ENCODE results near the gene DUOXA2.

DNA sequence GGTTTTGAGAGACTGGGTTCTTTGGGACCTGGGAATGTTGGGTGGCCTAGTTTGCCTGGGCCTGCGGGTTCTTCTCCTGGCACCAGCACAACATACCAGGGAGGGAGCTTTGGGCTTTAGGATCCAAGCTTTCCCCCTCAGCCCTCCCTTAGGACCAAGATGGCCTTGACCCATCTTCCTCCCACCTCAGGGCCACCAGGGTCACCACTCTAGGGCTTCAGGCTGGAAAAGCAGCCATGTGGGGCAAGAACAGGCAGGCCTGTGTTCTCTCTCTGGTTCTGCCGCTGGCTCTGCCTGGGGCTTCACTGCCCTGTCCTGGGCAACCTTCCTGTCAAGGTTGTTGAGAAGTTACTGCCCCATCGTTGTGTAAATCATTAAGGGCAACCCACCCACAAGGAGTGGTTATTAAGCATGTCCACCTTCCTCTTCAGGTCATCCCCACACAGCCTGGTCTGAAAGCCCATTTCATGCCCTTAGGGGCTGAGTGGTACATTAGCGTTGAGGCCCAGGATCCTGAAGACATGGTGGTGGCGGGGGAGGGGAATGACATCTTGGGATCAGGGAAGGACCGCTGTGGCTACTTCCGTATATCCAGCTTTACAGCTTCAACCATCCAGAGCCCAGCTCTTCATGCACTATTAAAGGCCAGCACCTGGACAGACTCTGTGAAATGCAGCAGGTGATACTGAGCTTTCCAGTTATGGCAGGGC, 16.3 kb downstream of the DUOXA2 start:
- TF ChIP-seq CEBPB (IDR thresholded peaks at IDR 0.05): no peak
- no peak for TF ChIP-seq CREB1 (IDR thresholded peaks at IDR 0.05; ENCODE audit: low read depth)
- TF ChIP-seq USF1 (IDR thresholded peaks at IDR 0.05): no peak
